ENCODE results near the gene FERMT3. TPM values are rescaled to one million over a fixed set of nuclear protein-coding genes. Genes with fewer than 3 reads are reported as not detected.

Gene FERMT3
- total RNA-seq, 1 experiment from 2014 or later, result 5.9 TPM

DNA sequence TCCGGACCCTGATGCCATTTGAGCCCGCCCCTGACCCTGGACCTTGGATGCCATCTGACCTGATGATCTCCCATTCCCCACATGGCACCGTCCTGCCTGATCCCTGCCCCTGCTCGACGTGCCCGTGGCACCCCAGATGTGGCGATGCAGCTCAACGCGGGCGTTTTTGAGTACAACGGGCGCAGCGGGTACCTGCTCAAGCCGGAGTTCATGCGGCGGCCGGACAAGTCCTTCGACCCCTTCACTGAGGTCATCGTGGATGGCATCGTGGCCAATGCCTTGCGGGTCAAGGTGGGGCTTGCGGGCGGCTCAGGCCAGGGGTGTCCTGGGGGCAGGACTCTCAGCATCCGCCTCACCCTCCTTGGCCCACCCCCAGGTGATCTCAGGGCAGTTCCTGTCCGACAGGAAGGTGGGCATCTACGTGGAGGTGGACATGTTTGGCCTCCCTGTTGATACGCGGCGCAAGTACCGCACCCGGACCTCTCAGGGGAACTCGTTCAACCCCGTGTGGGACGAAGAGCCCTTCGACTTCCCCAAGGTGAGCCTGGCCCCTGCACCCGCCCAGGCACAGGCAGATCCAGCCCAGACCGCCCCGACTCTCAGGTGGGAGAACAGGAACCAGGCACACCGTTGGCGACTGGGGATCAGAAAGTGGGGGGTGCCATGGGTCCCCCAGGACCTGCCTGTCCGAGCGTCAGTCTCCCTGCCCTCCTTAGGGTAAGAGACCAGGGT is 55.9 kb downstream of the FERMT3 start:
- DNase-seq (ENCODE audit: low spot score), result no peak

DNA sequence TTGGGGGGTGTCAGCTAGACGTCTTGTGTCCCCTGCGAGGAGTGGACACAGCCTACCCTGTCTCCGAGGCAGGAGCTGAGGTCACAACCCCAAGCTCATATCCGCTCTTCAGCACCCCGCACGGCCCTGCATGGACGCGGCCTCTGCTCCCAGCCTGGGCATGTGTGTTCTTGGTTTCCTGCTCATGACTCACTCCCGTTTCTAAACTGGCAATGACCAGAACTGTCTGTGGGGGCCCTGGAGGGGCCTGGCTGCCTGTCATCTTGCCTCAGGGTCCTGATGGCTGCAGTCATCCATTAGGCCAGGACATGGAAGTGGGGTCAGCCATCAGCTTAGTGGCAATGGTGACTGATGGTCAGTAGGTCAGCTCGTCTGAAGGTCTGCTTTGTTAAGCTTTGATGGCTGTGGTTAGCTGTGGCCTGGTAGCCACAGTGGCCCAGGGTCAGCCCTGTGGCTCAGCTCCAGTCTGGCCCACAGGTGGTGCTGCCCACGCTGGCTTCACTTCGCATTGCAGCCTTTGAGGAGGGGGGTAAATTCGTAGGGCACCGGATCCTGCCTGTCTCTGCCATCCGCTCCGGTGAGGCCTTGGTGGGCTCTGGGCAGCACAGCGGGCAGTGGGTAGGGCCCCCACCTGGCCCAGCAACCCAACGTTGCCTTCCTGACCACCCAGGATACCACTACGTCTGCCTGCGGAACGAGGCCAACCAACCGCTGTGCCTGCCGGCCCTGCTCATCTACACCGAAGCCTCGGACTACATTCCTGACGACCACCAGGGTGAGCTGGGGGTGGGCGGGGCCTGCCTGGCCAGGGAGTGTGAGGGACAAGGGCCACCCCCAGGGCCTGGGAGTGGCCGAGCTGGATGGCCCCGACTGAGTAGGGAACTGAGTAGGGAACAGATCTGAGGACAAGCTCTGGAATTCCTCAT is 56.8 kb downstream of the FERMT3 start:
- DNase-seq (ENCODE audit: low spot score), result no peak

DNA sequence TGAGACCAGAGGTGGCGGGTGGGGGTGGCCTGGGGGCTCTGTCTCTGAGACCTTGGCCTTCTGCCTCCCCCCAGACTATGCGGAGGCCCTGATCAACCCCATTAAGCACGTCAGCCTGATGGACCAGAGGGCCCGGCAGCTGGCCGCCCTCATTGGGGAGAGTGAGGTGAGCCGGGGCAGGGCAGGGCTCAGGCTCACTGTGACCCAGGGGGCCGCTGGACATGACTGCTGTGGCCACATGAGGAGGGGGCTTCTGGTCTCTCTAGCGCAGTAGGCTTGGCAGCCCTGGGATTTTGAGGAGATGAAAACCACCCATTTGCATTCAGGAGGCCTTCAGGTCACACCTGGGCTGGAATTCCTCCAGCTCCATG is 57.4 kb downstream of the FERMT3 start:
- DNase-seq (ENCODE audit: low spot score), result no peak

DNA sequence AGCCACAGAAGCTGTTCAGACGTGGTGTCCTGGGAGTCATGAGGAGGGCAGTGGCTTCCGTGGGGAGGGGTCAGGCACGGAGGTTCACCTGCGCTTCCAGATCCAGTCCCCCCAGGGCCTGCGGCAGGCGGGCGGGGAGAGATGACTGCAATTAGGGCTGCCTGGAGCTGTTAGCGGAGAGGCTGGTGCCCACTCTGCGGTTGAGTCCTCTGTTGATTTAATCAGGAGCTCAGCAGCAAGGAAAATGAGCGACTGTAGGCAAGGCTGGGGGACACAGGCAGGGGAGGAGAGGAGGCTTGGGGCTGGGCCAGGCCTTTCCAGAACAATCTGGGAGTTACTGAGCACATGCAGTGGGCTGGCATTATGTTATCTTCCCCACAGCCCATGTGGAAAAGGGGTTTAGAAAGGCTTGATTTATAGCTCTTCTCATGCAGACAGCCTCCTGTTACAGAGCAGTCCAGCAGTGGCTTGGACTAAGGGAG is 57.9 kb downstream of the FERMT3 start:
- no peak for DNase-seq (ENCODE audit: low spot score)

DNA sequence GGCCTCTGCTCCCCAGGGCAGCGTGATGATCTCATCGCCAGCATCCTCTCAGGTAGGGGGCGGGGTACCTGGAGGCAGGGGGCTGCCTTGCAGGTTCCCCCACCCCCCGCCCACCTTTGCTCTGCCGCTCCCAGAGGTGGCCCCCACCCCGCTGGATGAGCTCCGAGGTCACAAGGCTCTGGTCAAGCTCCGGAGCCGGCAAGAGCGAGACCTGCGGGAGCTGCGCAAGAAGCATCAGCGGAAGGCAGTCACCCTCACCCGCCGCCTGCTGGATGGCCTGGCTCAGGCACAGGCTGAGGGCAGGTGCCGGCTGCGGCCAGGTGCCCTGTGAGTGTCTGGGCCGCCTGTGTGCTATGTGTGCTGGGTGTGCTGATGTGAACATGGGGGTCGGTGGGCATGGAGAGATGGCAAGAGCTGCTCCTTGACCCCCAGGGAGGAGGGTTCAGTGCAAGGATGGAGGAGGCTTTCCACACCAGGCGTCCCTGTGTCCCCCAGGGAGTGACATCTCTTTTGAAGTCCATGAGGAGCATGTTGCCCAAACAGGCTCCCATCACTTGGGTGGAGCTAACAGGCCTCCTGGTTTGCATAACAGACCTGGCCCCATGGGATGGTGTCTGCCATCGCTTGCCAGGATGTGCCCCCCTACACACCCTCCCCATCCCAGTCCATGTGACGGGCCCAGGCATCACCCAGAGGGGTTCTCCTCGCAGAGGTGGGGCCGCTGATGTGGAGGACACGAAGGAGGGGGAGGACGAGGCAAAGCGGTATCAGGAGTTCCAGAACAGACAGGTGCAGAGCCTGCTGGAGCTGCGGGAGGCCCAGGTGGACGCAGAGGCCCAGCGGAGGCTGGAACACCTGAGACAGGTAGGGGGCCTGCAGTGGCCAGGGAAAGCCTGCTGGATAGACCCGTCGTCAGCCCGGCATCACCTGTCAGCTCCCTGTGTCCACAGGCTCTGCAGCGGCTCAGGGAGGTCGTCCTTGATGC is 58.9 kb downstream of the FERMT3 start:
- DNase-seq (ENCODE audit: low spot score), result no peak

DNA sequence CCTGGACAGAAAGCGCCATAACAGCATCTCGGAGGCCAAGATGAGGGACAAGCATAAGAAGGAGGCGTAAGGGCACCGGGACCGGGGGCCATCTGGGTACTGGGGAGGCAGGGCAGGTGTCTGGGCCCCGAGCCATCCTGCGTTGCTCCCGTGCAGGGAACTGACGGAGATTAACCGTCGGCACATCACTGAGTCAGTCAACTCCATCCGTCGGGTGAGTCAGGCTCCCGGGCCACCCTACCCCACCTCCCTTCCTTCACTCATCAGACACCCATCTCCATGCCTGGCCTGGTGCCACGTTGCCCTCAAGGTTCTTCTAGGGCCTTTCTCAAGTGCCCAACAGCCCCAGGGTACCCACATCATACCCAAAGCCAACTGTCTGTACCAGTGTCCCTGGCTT is 59.8 kb downstream of the FERMT3 start:
- DNase-seq (ENCODE audit: low spot score), result no peak

DNA sequence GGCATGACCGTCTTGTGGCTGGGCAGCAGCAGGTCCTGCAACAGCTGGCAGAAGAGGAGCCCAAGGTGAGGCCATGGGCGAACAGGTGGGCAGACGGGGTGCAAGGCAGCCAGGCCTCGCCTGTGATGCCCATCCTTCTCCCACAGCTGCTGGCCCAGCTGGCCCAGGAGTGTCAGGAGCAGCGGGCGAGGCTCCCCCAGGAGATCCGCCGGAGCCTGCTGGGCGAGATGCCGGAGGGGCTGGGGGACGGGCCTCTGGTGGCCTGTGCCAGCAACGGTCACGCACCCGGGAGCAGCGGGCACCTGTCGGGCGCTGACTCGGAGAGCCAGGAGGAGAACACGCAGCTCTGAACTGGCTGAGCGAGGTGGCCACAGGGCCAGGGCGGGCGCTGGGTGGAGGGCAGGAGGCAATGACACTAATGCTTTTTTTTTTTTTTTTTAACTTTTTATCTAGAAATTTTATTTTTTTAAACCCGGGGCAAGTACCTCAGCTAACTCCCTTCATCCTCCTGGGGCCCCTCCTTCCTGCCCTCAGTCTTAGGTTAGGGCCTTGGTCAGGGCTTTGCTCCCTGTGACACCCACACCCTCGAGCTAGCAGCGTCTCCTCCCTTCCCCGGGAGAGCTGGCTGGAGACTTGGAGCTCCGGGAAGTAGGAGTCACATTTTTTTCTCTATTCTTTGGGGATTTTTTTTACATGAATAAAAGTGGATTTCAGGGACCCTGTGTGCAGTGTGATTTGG is 60.9 kb downstream of the FERMT3 start:
- DNase-seq (ENCODE audit: low spot score), result peak; percentile 65

DNA sequence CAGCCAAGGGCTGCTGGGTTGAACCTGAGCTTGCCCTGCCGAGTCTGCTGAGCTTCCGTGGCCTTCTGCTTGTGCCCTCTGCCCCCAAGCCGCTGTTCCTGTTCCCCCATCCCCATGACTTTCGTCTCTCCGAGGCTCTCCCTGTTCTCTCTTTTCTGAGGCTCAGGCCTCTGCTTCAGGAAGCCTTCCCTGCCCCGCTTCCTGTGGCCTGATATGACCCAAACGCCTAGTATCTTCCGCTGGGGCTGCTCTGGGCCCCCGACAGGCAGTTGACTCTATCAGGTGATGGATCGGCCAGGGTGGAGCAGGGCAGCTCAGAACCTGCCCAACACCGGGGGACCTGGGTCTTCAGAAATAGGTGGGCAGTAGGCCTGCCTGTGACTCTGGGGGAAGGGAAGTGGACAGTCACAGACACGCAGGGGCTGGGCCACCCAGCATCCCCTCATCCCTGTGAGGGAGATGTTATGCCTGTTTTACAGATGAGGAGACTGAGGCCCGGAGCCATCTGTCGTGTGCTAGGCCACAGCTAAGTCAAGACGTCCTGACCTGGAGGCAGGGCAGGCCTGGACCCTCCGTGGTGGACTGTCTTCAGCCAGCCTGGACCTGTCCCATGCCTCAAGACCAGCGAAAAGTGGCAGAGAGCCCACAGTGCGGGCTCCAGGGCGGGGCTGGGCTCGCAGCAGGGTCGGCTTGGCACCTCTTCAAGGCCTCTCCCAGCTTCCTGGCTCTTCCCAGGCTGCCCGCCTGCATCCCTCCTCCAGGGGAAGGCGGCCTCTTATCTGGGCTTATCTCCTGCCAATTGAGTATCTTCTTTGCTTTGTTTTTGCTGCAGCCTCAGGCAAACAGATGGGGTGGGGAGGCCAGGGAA is 61.7 kb downstream of the FERMT3 start:
- DNase-seq (ENCODE audit: low spot score), result no peak

DNA sequence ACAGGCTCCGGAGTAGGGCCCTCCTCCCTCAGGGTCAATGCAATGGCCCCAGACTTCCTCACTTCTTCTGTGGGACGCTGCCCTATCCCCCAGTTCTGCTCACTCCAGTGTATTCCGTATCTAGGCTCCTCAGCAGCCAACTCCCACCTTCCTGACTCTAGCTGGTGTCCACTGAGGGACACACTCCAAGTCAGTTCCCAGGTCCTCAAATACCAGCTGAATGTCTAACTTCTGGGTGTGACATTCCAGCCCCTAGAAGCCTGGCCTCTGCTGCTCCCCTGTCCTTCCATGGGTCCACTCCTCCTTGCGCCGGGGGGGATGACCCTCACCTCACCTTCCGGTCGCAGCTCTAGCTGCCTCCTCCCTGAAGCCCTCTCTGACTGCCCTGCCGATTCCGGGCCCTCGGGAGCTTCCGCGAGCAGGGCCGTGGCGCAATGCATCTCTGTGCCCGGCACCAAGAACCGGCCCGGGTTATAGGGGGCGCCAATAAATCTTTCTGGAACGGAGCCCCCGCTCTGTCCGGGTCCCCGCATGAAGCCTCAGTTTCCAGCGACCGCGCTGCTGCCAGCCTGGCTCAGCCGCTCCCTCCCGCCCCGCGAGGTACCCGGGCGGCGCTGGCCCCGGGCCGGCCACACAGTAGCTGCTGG is 62.5 kb downstream of the FERMT3 start:
- peak; percentile 76 for DNase-seq (ENCODE audit: low spot score)

DNA sequence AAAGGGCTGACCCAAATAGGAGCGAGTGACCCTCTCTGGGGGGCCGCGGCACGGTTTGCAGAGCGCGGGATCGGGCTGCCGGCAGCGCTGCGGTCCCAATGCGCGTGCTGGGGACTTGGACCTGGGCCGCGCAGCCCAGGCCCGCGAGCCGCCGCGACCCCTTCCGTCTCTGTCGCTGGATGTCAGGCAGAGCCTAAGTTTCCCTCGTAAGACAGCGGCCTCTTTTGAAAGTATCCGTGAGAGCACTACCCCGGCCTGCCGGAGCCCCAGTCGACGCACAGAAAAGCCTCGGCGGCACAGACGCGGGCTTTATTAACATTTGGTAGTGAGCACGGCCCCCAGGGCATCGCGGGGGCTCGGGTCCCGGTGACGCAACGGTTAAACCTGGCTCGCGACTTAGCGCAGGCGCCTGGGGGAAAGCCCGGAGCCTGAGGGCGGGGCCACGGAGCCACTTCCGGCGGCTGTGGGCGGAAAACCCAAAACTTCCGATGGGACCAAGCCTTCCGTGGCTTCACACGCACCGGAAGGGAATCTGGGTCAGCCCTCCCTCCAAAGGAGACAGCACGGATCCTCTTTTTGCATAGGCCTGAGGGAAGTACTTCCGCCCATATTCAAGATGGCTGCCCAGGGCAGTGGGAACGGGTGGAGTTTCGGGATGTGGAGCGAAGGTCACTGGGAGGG is 63.2 kb downstream of the FERMT3 start:
- peak; percentile 99 for DNase-seq (ENCODE audit: low spot score)

Other genes starting within 250 kb of the FERMT3 start
- gene COX8A, start 232.1 kb upstream of the FERMT3 start, total RNA-seq (2014; rRNA removed; shearing (Covaris generic)), result 1,404 and 1,625 TPM in 2 replicates
- 131 and 140 TPM in 2 replicates for gene OTUB1, start 220.3 kb upstream of the FERMT3 start, total RNA-seq (2014; rRNA removed; shearing (Covaris generic))
- 0.15 TPM in 1 of 2 replicates, not detected in the other for gene FLRT1, start 170.8 kb upstream of the FERMT3 start, total RNA-seq (2014; rRNA removed; shearing (Covaris generic))
- gene MACROD1, start 40.6 kb upstream of the FERMT3 start, total RNA-seq (2014; rRNA removed; shearing (Covaris generic)), result 184 and 226 TPM in 2 replicates
- 342 and 388 TPM in 2 replicates for gene STIP1, start 20.6 kb upstream of the FERMT3 start, total RNA-seq (2014; rRNA removed; shearing (Covaris generic))
- 112 and 126 TPM in 2 replicates for gene TRPT1, start 19.5 kb downstream of the FERMT3 start, total RNA-seq (2014; rRNA removed; shearing (Covaris generic))
- 224 and 226 TPM in 2 replicates for gene NUDT22, start 19.6 kb downstream of the FERMT3 start, total RNA-seq (2014; rRNA removed; shearing (Covaris generic))
- 19.5 and 23.5 TPM in 2 replicates for gene DNAJC4, start 23.8 kb downstream of the FERMT3 start, total RNA-seq (2014; rRNA removed; shearing (Covaris generic))
- gene VEGFB, start 27.9 kb downstream of the FERMT3 start, total RNA-seq (2014; rRNA removed; shearing (Covaris generic)), result 49.2 and 53.7 TPM in 2 replicates
- gene FKBP2, start 34.4 kb downstream of the FERMT3 start, total RNA-seq (2014; rRNA removed; shearing (Covaris generic)), result 241 and 259 TPM in 2 replicates
- gene PPP1R14B, start 40.2 kb downstream of the FERMT3 start, total RNA-seq (2014; rRNA removed; shearing (Covaris generic)), result 643 and 699 TPM in 2 replicates
- gene PLCB3, start 44.8 kb downstream of the FERMT3 start, total RNA-seq (2014; rRNA removed; shearing (Covaris generic)), result 130 and 137 TPM in 2 replicates
- 159 and 160 TPM in 2 replicates for gene BAD, start 77.9 kb downstream of the FERMT3 start, total RNA-seq (2014; rRNA removed; shearing (Covaris generic))
- gene GPR137, start 79.1 kb downstream of the FERMT3 start, total RNA-seq (2014; rRNA removed; shearing (Covaris generic)), result 23.9 and 36.5 TPM in 2 replicates
- not detected in 2 replicates for gene KCNK4, start 84.6 kb downstream of the FERMT3 start, total RNA-seq (2014; rRNA removed; shearing (Covaris generic))
- 1.4 and 2.3 TPM in 2 replicates for gene CATSPERZ, start 93.6 kb downstream of the FERMT3 start, total RNA-seq (2014; rRNA removed; shearing (Covaris generic))
- gene ESRRA, start 98.8 kb downstream of the FERMT3 start, total RNA-seq (2014; rRNA removed; shearing (Covaris generic)), result 180 TPM in 2 replicates
- gene TRMT112, start 110.8 kb downstream of the FERMT3 start, total RNA-seq (2014; rRNA removed; shearing (Covaris generic)), result 503 and 525 TPM in 2 replicates
- gene PRDX5, start 111.4 kb downstream of the FERMT3 start, total RNA-seq (2014; rRNA removed; shearing (Covaris generic)), result 254 and 276 TPM in 2 replicates
- 11.4 and 12.8 TPM in 2 replicates for gene CCDC88B, start 133.5 kb downstream of the FERMT3 start, total RNA-seq (2014; rRNA removed; shearing (Covaris generic))
- gene RPS6KA4, start 152.4 kb downstream of the FERMT3 start, total RNA-seq (2014; rRNA removed; shearing (Covaris generic)), result 149 and 158 TPM in 2 replicates